Measurements from ENCODE around the gene ADIPOQ.
"Not testable (repeated sequence)": the region's sequence is repeated elsewhere in the genome, so short reads cannot be mapped to it uniquely, and the experiment has no call there.

Gene ADIPOQ

DNA sequence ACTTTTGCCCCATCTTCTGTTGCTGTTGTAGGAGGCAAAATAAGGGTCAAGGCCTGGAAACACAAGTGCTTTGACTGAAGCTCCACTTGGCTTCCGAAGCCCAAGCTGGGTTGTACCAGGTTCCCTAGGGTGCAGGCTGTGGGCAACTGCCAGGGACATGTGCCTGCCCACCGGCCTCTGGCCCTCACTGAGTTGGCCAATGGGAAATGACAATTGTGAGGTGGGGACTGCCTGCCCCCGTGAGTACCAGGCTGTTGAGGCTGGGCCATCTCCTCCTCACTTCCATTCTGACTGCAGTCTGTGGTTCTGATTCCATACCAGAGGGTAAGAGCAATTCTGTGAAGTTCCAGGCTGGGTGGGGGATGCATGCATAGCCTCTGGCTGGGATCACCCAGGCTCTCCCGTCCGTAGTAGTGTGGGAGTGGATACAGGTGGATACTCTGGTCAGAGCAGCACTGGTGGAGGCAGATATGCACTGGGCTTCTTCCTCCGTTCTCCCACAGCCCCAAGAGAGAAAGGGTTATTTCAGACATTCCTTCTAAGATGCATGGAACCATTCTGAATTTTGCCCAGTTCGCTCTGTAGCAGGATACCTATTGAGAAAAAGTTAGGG is at the start of gene ADIPOQ:
Gene ADIPOQ (plus strand): TSS at position 285 of the 613 bp plus-strand sequence. CDS start 10,349 bp downstream, outside the sequence.
- H3K27me3 ChIP-seq (ENCODE audit: low read depth, low read length), result peaks cover 19% of the 10 kb centered on the region
- H3K36me3 ChIP-seq (replicated peaks; ENCODE audit: low read depth, low read length), result no peaks in the 10 kb centered on the region
- H3K27ac ChIP-seq (ENCODE audit: low read length), result no peak within 1 kb of the TSS
- no peak for TF ChIP-seq EZH2phosphoT487 (IDR thresholded peaks at IDR 0.05; ENCODE audit: low read depth)
- TF ChIP-seq, protein P1, sequence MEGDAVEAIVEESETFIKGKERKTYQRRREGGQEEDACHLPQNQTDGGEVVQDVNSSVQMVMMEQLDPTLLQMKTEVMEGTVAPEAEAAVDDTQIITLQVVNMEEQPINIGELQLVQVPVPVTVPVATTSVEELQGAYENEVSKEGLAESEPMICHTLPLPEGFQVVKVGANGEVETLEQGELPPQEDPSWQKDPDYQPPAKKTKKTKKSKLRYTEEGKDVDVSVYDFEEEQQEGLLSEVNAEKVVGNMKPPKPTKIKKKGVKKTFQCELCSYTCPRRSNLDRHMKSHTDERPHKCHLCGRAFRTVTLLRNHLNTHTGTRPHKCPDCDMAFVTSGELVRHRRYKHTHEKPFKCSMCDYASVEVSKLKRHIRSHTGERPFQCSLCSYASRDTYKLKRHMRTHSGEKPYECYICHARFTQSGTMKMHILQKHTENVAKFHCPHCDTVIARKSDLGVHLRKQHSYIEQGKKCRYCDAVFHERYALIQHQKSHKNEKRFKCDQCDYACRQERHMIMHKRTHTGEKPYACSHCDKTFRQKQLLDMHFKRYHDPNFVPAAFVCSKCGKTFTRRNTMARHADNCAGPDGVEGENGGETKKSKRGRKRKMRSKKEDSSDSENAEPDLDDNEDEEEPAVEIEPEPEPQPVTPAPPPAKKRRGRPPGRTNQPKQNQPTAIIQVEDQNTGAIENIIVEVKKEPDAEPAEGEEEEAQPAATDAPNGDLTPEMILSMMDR (IDR thresholded peaks at IDR 0.05; ENCODE audit: low read depth, low read length), result no peak
- H3K4me1 ChIP-seq (ENCODE audit: low read length), result peaks cover 6% of the 10 kb centered on the region; the same call in 1 of the 2 replicates
- no peak within 1 kb of the TSS for H3K4me2 ChIP-seq (ENCODE audit: low read length)
- no peak within 1 kb of the TSS for H3K4me3 ChIP-seq (ENCODE audit: low read length)
- H3K9me3 ChIP-seq (ENCODE audit: insufficient read depth, low read length), result no peaks in the 10 kb centered on the region
- H3K9ac ChIP-seq (ENCODE audit: low read length), result no peak within 1 kb of the TSS
- no peak within 1 kb of the TSS for H2AFZ ChIP-seq (ENCODE audit: low read depth, low read length)
- H4K20me1 ChIP-seq (ENCODE audit: insufficient read depth, low read length), result no peaks in the 10 kb centered on the region
- no peaks in the 10 kb centered on the region for H3K79me2 ChIP-seq (ENCODE audit: low read length)

DNA sequence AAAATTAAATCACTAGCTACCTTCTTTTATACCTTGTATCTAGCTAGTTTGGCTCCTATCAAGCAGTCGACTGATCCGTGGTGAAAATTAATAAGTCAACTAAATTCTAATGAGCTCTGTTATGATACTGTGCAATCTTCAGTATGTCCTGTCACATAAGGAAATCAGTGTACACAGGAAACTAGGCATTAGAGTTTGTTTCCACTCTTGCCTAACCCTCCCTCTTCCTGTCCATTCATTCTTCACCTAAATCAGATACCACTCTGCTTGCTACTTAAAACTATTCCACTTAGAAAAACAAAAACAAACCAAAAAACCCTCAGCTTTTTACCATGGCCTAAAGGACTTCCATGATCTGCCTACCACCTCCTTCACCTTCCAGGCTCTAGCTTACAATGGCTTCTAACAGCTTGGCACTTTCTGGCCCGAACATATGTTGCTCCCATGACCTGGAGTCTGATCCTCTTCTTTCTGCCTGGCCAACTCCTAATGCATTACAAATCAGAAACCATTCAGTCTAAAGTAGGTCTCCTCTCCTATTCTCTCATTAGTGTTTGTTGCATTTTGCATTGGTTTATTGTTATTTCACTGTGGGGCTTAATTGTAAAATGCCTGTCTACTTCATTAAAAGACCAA is 44.2 kb upstream of the ADIPOQ start:
- H3K36me3 ChIP-seq (replicated peaks; ENCODE audit: low read depth, low read length), result peaks cover 61% of the 10 kb centered on the region
- no peak overlapping the region for H3K9ac ChIP-seq (ENCODE audit: low read length)
- no peak overlapping the region for H3K4me3 ChIP-seq (ENCODE audit: low read length)
- no peak overlapping the region for H3K4me2 ChIP-seq (ENCODE audit: low read length)
- H2AFZ ChIP-seq (ENCODE audit: low read depth, low read length), result no peak overlapping the region
- H4K20me1 ChIP-seq (ENCODE audit: insufficient read depth, low read length), result no peaks in the 10 kb centered on the region
- H3K4me1 ChIP-seq (ENCODE audit: low read length), result no peaks in the 10 kb centered on the region
- no peaks in the 10 kb centered on the region for H3K27me3 ChIP-seq (ENCODE audit: low read depth, low read length)
- H3K27ac ChIP-seq (ENCODE audit: low read length), result no peak overlapping the region
- no peak for TF ChIP-seq EZH2phosphoT487 (IDR thresholded peaks at IDR 0.05; ENCODE audit: low read depth)
- TF ChIP-seq, protein P1 (IDR thresholded peaks at IDR 0.05; ENCODE audit: low read depth, low read length), result no peak
- no peaks in the 10 kb centered on the region for H3K9me3 ChIP-seq (ENCODE audit: insufficient read depth, low read length)
- H3K79me2 ChIP-seq (ENCODE audit: low read length), result peaks cover 26% of the 10 kb centered on the region

DNA sequence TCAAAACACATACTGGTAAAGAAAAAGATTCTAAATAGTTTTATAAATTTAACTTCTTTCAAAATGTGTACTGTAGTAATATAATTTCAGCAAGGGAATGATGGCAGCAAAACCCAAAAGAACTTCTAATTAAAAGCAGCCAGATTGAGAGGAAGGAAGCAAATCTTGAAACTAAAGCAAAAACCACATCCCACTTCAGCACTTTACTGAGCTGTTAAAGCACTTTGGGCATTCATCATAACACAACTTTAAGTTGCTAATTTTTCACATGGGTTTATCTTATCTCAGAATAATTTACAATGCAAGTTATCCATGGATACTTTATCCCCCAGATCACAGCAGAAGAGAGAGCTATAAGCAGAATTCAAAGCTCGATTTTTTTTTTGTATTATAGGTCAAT is 42.2 kb upstream of the ADIPOQ start:
- Histone ChIP-seq H3K4me2 (ENCODE audit: low read length) (no peak overlapping the region), H3K27me3 (ENCODE audit: low read depth, low read length) (no peaks in the 10 kb centered on the region), H3K79me2 (ENCODE audit: low read length) (peaks cover 39% of the 10 kb centered on the region), H2AFZ (ENCODE audit: low read depth, low read length) (no peak overlapping the region), H3K4me1 (ENCODE audit: low read length) (peaks cover 6% of the 10 kb centered on the region), H3K9me3 (ENCODE audit: insufficient read depth, low read length) (no peaks in the 10 kb centered on the region), H3K9ac (ENCODE audit: low read length) (no peak overlapping the region), H4K20me1 (ENCODE audit: insufficient read depth, low read length) (no peaks in the 10 kb centered on the region), H3K27ac (ENCODE audit: low read length) (no peak overlapping the region), H3K36me3 (replicated peaks; ENCODE audit: low read depth, low read length) (peaks cover 58% of the 10 kb centered on the region), H3K4me3 (ENCODE audit: low read length) (no peak overlapping the region)
- TF ChIP-seq, protein P1 (IDR thresholded peaks at IDR 0.05; ENCODE audit: low read depth, low read length), result no peak
- TF ChIP-seq EZH2phosphoT487 (IDR thresholded peaks at IDR 0.05; ENCODE audit: low read depth), result no peak

DNA sequence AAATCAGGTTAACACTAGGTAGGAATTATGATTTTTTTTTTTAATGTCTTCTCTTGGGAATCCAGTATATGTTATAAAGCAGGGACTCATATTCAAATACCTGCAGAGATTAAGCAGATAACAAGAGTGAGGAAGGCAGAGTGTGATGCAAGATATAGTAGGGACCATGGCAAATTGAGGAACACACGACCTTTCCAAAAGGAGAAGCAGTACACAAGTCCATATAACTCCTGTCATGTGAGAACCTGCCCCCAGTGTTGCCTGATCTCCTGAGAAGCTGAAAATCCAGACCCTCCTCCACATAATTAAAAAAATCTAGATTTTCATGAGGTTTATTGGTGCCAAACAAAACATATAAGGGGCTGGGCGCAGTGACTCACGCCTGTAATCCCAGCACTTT is 39.8 kb upstream of the ADIPOQ start:
- peaks cover 55% of the 10 kb centered on the region for H3K79me2 ChIP-seq (ENCODE audit: low read length)
- H3K27ac ChIP-seq (ENCODE audit: low read length), result no peak overlapping the region
- TF ChIP-seq, protein P1 (IDR thresholded peaks at IDR 0.05; ENCODE audit: low read depth, low read length), result no peak
- TF ChIP-seq EZH2phosphoT487 (IDR thresholded peaks at IDR 0.05; ENCODE audit: low read depth), result no peak
- no peak overlapping the region for H2AFZ ChIP-seq (ENCODE audit: low read depth, low read length)
- no peak overlapping the region for H3K4me3 ChIP-seq (ENCODE audit: low read length)
- H3K36me3 ChIP-seq (replicated peaks; ENCODE audit: low read depth, low read length), result peaks cover 47% of the 10 kb centered on the region
- no peak overlapping the region for H3K9ac ChIP-seq (ENCODE audit: low read length)
- H3K9me3 ChIP-seq (ENCODE audit: insufficient read depth, low read length), result no peaks in the 10 kb centered on the region
- no peaks in the 10 kb centered on the region for H3K27me3 ChIP-seq (ENCODE audit: low read depth, low read length)
- peaks cover 15% of the 10 kb centered on the region for H3K4me1 ChIP-seq (ENCODE audit: low read length)
- H4K20me1 ChIP-seq (ENCODE audit: insufficient read depth, low read length), result no peaks in the 10 kb centered on the region
- H3K4me2 ChIP-seq (ENCODE audit: low read length), result no peak overlapping the region

DNA sequence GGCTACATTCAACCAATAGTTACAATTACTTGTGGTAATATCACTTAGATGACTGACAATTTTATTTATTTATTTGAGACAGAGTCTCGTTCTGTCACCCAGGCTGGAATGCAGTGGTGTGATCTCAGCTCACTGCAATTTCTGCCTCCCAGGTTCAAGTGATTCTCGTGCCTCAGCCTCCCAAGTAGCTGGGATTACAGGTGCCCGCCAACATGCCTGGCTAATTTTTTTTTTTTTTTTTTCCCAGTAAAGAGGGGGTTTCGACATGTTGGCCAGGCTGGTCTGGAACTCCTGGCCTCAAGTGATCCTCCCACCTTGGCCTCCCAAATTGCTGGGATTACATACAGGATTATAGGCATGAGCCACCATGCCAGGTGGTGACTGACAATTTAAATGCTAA is 39.1 kb upstream of the ADIPOQ start:
- Histone ChIP-seq H3K4me1 (ENCODE audit: low read length) (peaks cover 15% of the 10 kb centered on the region), H3K36me3 (replicated peaks; ENCODE audit: low read depth, low read length) (peaks cover 40% of the 10 kb centered on the region), H3K79me2 (ENCODE audit: low read length) (peaks cover 51% of the 10 kb centered on the region)
- not testable (repeated sequence) for H3K9ac ChIP-seq (ENCODE audit: low read length); H3K27me3 ChIP-seq (ENCODE audit: low read depth, low read length); H3K27ac ChIP-seq (ENCODE audit: low read length); H3K4me2 ChIP-seq (ENCODE audit: low read length); H3K4me3 ChIP-seq (ENCODE audit: low read length); H2AFZ ChIP-seq (ENCODE audit: low read depth, low read length); H3K9me3 ChIP-seq (ENCODE audit: insufficient read depth, low read length); H4K20me1 ChIP-seq (ENCODE audit: insufficient read depth, low read length)

Measured in OCI-LY3 (cell line).